Neuron (in vitro differentiated cells): ENCODE results near the gene MYO5B.

Source experiments
- H2AFZ ChIP-seq: one replicate; pipeline ENCODE4 v1.6.1; 2013; ENCODE audit warnings: low read depth, mild to moderate bottlenecking, inconsistent platforms, low read length, moderate library complexity
- H3K27me3 ChIP-seq: one replicate; pipeline ENCODE4 v1.6.1; 2013; ENCODE audit warnings: low read length; ENCODE audit not compliant: insufficient read depth
- H3K36me3 ChIP-seq: one replicate; pipeline ENCODE4 v1.6.1; 2013; ENCODE audit warnings: low read length; ENCODE audit not compliant: insufficient read depth
- H3K4me1 ChIP-seq: one replicate; pipeline ENCODE4 v1.6.1; 2013; ENCODE audit warnings: low read length; ENCODE audit not compliant: insufficient read depth
- H3K4me3 ChIP-seq: 2 replicates; pipeline ENCODE4 v1.5.1; 2013; ENCODE audit warnings: mild to moderate bottlenecking, low read length, moderate library complexity
- H3K9me3 ChIP-seq: one replicate; pipeline ENCODE4 v1.6.1; 2013; ENCODE audit warnings: low read length

Gene MYO5B

GRCh38 chr18:49915352-49915751, 279.6 kb downstream of the MYO5B start:
- no peaks in the 10 kb centered on the region for H3K27me3 ChIP-seq
- no peak overlapping the region for H2AFZ ChIP-seq
- peaks cover 9% of the 10 kb centered on the region for H3K4me1 ChIP-seq
- no peaks in the 10 kb centered on the region for H3K9me3 ChIP-seq
- H3K36me3 ChIP-seq = no peaks in the 10 kb centered on the region
- no peak overlapping the region for H3K4me3 ChIP-seq

DNA sequence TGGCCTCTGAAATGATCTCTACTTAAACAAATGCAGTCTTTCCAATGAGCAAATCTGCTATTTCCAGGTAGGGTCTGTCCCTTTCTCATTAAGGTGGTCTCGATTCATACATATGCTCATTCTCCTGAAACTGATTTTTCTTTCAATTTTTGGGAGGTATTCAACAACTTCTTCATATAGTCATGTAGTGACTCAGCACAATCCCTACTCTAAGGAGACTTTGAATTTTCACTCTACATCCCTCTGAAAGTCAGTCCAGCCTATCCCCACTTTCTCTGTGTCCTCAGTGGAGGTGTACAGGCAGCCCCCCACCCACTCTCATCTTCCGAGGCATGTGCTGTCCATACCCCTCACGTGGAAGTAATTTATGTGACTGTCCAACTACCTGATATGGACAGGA, 281.7 kb downstream of the MYO5B start:
- no peaks in the 10 kb centered on the region for H3K36me3 ChIP-seq
- H3K4me1 ChIP-seq = peaks cover 7% of the 10 kb centered on the region
- H3K4me3 ChIP-seq = no peak overlapping the region
- H2AFZ ChIP-seq = no peak overlapping the region
- H3K27me3 ChIP-seq = no peaks in the 10 kb centered on the region
- H3K9me3 ChIP-seq = no peaks in the 10 kb centered on the region

DNA sequence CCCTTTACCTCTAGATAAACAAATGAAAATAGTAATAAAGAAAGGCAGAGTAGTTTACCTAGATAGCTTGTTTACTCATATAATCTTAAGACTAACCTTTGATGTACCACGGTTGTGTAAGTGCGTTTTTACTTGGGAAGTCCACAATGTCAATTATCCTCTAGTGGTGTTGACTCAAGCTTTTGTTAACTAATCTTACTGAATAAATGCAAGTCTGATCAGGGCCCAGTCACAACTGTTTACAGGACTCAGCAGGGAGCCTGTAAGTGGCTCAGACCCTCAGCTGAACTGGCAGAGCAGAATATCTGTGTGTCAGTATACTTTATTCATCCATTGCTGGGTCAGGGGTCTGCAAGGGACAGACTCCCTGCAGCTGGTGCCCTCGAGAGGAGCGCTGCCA, 283.5 kb downstream of the MYO5B start:
- Histone ChIP-seq H2AFZ (no peak overlapping the region), H3K4me3 (no peak overlapping the region), H3K9me3 (no peaks in the 10 kb centered on the region), H3K27me3 (no peaks in the 10 kb centered on the region), H3K4me1 (peaks cover 7% of the 10 kb centered on the region), H3K36me3 (no peaks in the 10 kb centered on the region)

- H2AFZ ChIP-seq = no peak overlapping the region
- no peaks in the 10 kb centered on the region for H3K9me3 ChIP-seq
- no peaks in the 10 kb centered on the region for H3K27me3 ChIP-seq
- H3K4me3 ChIP-seq = no peak overlapping the region
- H3K4me1 ChIP-seq = peaks cover 7% of the 10 kb centered on the region
- no peaks in the 10 kb centered on the region for H3K36me3 ChIP-seq
Measured at GRCh38 chr18:49910986-49911385, 284.0 kb downstream of the MYO5B start.

DNA sequence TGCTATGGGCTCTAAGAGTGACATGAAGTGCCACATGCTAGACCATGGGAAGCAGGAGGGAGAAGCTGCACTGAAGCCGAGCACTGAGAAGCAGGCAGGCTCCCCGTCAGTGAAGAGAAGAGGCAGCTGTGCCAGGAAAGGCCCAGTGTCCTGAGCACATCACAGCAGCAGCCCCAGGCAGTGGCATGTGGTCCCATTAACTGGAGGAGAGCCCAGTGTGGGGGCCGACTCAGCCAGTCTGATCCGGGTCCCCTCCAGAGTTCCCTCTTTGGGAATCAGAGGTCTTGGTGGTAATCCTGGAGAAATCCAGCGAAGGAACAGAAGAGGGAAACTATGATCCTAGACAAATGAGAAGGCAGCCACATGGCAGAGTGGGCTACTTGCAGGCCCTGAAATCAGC, 284.9 kb downstream of the MYO5B start:
- Histone ChIP-seq H3K4me1 (peaks cover 7% of the 10 kb centered on the region), H3K27me3 (no peaks in the 10 kb centered on the region), H2AFZ (no peak overlapping the region), H3K4me3 (no peak overlapping the region), H3K36me3 (no peaks in the 10 kb centered on the region), H3K9me3 (no peaks in the 10 kb centered on the region)

DNA sequence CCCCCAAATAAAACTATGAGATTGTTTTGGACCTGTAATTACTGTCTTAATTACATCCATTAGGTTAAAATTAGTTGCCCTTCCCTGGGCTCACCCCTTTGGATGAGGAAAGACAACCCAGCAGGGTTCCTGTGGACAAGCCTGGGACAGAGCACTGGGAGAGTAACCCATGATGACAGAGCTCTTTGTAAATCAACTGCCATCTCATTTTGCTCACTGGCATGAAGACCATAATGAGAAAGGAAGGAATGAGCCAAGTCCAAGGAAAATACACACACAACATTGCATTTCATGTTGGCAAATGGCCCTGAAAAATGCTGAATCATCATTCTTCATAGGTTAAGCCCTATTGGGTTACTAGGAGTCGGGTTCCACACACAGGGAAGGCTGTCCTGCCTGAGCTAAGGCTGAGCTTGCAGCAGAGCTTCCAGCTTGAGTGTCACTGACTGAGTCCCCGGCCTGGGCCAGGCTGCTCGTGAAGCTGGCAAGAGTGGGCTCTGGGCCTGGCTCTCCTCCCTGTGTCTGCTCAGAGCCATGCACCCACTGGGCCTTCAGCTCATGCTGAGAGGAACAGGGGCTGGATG, 287.5 kb downstream of the MYO5B start:
- H3K4me1 ChIP-seq = peaks cover 7% of the 10 kb centered on the region
- H2AFZ ChIP-seq = no peak overlapping the region
- H3K4me3 ChIP-seq = no peak overlapping the region
- H3K27me3 ChIP-seq = no peaks in the 10 kb centered on the region
- H3K9me3 ChIP-seq = no peaks in the 10 kb centered on the region
- H3K36me3 ChIP-seq = no peaks in the 10 kb centered on the region

DNA sequence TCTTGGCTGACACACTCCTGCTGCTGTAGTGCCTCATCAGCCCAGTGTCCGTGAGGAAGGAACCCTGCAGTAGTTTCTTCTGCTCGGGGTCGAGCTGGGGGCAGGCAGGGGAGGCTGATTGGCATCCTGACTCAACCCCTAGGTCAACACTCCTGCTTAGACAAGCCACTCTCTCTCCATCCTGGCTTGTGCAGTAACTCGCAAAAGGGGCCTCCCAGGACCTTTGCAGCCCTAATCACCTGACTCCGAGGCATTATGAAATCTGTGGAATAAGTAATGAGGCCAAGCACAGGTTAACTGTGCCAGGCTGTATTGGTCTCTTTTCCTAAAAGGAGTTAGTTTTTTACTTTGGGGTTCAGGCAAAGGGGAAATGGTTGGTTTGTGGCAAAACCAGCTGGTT, 289.2 kb downstream of the MYO5B start:
- no peaks in the 10 kb centered on the region for H3K36me3 ChIP-seq
- no peaks in the 10 kb centered on the region for H3K9me3 ChIP-seq
- no peaks in the 10 kb centered on the region for H3K4me1 ChIP-seq
- H3K27me3 ChIP-seq = no peaks in the 10 kb centered on the region
- H2AFZ ChIP-seq = no peak overlapping the region
- no peak overlapping the region for H3K4me3 ChIP-seq

- Histone ChIP-seq H3K4me1 (no peaks in the 10 kb centered on the region), H2AFZ (no peak overlapping the region), H3K36me3 (no peaks in the 10 kb centered on the region), H3K9me3 (no peaks in the 10 kb centered on the region), H3K4me3 (no peak overlapping the region), H3K27me3 (no peaks in the 10 kb centered on the region)
Measured at GRCh38 chr18:49904871-49905555, 289.9 kb downstream of the MYO5B start.

GRCh38 chr18:49901862-49902340, 293.0 kb downstream of the MYO5B start:
- H3K9me3 ChIP-seq = no peaks in the 10 kb centered on the region
- H3K36me3 ChIP-seq = no peaks in the 10 kb centered on the region
- H2AFZ ChIP-seq = no peak overlapping the region
- H3K27me3 ChIP-seq = no peaks in the 10 kb centered on the region
- no peaks in the 10 kb centered on the region for H3K4me1 ChIP-seq
- H3K4me3 ChIP-seq = no peak overlapping the region

- H3K36me3 ChIP-seq = no peaks in the 10 kb centered on the region
- H3K9me3 ChIP-seq = no peaks in the 10 kb centered on the region
Measured at GRCh38 chr18:49899657-49900330, 295.2 kb downstream of the MYO5B start.

DNA sequence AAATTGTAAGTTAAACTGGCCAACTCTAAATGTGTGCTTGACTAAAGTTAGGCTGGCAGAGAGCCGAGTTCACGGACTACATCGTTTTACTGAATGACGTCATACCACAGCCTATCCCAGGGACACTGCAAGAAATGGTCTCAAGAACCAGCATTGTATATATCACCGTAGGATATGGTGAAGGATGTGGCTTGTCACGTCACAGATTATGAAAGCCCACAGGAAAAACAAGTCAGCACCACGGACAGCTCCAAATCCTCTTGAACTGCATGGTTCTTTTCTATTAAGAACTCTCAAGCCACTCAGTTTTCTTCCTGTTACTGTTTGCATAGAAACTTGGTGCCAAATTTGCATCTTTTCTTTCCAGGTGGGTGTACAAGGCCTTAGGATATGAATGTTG, 296.5 kb downstream of the MYO5B start:
- no peaks in the 10 kb centered on the region for H3K27me3 ChIP-seq
- no peaks in the 10 kb centered on the region for H3K9me3 ChIP-seq
- no peaks in the 10 kb centered on the region for H3K4me1 ChIP-seq
- H2AFZ ChIP-seq = no peak overlapping the region
- no peak overlapping the region for H3K4me3 ChIP-seq
- no peaks in the 10 kb centered on the region for H3K36me3 ChIP-seq

More at GRCh38 chr18:49899657-49900330, 295.2 kb downstream of the MYO5B start:
- no peak overlapping the region for H3K4me3 ChIP-seq
- H3K27me3 ChIP-seq = no peaks in the 10 kb centered on the region
- no peak overlapping the region for H2AFZ ChIP-seq
- no peaks in the 10 kb centered on the region for H3K4me1 ChIP-seq

DNA sequence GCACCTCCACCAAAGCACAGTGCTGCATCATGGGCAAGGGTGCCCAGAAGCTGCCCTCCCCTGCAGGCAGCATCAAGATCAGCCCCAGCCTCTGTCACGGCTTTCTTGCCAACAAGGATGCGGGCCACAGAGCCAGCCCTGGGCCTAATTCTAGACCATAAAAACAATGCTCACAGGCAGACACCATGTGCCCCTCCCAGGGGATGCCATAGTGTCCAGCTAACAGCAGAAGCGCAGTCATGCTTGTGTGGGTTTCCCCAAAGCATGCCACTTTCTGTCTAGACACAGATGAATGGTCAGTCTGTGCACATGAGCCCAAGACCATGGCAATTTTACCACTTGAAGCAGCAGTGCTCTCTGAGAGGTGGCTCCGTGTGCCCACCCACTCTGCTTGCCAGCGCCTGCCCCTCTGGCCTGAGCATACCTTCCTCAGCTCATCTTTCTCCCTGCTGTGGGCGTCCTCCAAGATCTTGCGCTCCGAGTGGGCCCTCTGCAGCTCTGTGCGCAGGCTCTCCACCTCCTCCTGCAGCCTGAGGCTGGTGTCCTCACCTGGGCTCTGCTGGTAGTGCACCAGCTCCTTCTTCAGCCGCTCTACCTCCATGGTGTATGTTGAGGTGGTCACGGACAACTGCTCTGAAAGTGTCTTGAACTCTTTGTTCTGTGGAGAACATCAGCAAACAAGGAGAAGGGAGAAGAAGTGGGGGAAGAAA, 300.3 kb downstream of the MYO5B start:
- H2AFZ ChIP-seq = no peak overlapping the region
- no peaks in the 10 kb centered on the region for H3K9me3 ChIP-seq
- H3K27me3 ChIP-seq = no peaks in the 10 kb centered on the region
- no peaks in the 10 kb centered on the region for H3K4me1 ChIP-seq
- H3K4me3 ChIP-seq = no peak overlapping the region
- H3K36me3 ChIP-seq = no peaks in the 10 kb centered on the region

DNA sequence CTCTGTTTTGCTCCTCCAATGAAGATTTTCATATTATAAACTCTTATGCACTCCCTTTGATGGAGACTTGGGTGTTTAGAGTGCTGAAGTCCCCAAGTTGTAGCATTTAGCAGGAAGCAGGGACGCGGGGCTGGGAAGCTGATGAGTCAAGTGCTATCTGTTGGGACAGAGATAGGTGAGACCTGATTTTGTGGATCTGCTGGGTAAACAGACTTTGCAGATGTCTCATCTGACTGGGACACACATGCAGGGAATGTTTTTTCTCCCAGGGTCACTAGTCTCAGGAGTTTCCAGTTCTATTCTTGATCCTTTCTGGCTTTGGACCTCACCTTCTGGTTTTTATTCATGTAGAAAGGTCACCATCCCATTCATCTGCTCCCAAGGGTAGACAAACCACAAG, 301.9 kb downstream of the MYO5B start:
- Histone ChIP-seq H3K4me1 (no peaks in the 10 kb centered on the region), H3K9me3 (no peaks in the 10 kb centered on the region), H3K4me3 (no peak overlapping the region), H3K27me3 (no peaks in the 10 kb centered on the region), H2AFZ (no peak overlapping the region), H3K36me3 (no peaks in the 10 kb centered on the region)
